ENCODE measurements around the gene CPEB3.

DNA sequence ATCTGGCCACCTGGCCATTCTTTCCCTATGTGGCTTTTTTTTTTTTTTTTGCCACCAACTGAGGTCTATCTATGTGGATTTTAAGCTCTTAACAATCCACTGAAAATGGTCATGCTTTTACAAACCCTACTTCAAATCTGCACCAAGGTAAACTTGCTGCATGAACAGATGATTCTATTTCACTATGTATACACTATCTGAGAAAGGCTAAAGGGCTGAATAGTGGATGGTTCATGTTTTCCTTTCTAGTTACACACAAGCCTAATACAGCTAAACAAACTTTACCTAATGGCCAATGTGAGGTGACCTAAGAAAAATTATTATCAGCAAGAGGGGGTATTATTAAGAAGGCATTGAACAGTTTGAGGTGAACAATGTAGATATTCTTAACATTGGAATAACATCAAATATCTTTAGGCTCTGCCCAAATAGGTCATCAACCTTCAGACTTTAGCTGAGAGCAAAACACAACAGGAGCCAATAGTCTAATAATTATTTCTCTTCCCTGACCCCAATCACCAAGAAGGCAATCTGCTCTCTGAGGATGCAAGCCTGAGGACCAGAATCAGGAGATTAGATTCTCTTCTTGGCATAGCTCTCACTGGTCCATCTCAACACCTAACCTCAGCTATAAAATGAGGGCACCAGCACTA is 160.1 kb downstream of the CPEB3 start:
- no peak for TF ChIP-seq POLR2A (IDR thresholded peaks at IDR 0.05)
- TF ChIP-seq, protein P1, sequence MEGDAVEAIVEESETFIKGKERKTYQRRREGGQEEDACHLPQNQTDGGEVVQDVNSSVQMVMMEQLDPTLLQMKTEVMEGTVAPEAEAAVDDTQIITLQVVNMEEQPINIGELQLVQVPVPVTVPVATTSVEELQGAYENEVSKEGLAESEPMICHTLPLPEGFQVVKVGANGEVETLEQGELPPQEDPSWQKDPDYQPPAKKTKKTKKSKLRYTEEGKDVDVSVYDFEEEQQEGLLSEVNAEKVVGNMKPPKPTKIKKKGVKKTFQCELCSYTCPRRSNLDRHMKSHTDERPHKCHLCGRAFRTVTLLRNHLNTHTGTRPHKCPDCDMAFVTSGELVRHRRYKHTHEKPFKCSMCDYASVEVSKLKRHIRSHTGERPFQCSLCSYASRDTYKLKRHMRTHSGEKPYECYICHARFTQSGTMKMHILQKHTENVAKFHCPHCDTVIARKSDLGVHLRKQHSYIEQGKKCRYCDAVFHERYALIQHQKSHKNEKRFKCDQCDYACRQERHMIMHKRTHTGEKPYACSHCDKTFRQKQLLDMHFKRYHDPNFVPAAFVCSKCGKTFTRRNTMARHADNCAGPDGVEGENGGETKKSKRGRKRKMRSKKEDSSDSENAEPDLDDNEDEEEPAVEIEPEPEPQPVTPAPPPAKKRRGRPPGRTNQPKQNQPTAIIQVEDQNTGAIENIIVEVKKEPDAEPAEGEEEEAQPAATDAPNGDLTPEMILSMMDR (IDR thresholded peaks at IDR 0.05): no peak
